ENCODE data around the gene MAN1A1. TPM values are rescaled to one million over a fixed set of nuclear protein-coding genes. Genes with fewer than 3 reads are reported as not detected.

MAN1A1 gene
- total and polyA plus RNA-seq, 4 donors, result 68.2 to 209 (median 148) TPM

DNA sequence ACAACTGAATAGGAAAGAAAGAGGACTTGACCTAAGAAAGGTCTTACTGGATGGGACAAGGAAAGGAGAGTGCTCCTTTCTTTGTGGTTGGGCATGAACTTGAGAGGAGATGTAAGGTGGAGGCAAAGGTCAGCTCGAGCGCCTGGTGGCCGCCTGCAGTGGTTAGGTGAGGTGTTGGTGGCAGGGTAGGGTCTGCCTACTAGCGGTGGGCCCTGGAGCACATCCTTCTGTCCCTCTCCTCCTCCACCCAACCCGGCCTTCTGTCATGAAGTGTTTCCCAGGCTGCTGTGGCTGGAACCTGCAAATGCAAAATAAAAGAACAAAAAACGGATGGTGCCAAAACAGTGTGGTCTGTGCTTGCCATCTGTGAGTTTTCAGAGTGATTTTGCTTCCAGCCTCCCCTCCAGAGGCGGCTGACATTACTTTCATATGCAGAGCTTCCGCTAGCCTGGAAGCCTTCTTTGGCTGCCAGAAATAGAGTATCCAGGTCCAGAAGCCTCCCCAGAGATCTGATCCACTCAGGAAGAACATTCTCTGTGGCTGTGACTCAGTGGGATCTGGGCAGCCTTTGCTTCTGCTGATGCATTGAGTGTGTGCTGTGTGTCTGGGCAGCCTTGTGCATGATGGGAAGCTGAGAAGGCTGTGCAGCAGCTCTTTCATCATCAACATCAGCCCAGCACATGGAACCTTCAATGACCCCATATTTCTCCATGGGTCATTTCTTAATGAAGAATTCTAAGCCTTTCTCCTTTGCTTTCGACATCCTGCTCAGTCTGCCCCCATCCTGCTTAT is 191.3 kb downstream of the MAN1A1 start:
- TF ChIP-seq, protein P1, sequence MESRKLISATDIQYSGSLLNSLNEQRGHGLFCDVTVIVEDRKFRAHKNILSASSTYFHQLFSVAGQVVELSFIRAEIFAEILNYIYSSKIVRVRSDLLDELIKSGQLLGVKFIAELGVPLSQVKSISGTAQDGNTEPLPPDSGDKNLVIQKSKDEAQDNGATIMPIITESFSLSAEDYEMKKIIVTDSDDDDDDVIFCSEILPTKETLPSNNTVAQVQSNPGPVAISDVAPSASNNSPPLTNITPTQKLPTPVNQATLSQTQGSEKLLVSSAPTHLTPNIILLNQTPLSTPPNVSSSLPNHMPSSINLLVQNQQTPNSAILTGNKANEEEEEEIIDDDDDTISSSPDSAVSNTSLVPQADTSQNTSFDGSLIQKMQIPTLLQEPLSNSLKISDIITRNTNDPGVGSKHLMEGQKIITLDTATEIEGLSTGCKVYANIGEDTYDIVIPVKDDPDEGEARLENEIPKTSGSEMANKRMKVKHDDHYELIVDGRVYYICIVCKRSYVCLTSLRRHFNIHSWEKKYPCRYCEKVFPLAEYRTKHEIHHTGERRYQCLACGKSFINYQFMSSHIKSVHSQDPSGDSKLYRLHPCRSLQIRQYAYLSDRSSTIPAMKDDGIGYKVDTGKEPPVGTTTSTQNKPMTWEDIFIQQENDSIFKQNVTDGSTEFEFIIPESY (IDR thresholded peaks at IDR 0.05), result no peak
- TF ChIP-seq GABPA (IDR thresholded peaks at IDR 0.05 in 1 of 2, conservative IDR thresholded peaks at IDR 0.05 in 1 of 2), result no peak
- Histone ChIP-seq H3K36me3 (ENCODE audit: control insufficient read depth in 4 of 4, insufficient read depth in 3 of 4, low read depth in 1 of 4, low read length in 3 of 4) (no peaks in the 10 kb centered on the region), H3K4me3 (ENCODE audit: low read depth in 1 of 3, low read length in 3 of 3) (no peak overlapping the region), H3K27me3 (ENCODE audit: control insufficient read depth in 4 of 4, insufficient read depth in 4 of 4, low read length in 3 of 4) (no peaks in the 10 kb centered on the region), H3K9ac (ENCODE audit: low read depth in 1 of 2, low read length in 2 of 2) (no peak overlapping the region), H3K4me1 (ENCODE audit: control insufficient read depth in 4 of 4, insufficient read depth in 4 of 4, low read length in 3 of 4) (no peaks in the 10 kb centered on the region), H3K27ac (ENCODE audit: low read depth in 1 of 2, low read length in 2 of 2) (no peak overlapping the region), H3K9me3 (ENCODE audit: control insufficient read depth in 4 of 4, low read length in 3 of 4) (no peaks in the 10 kb centered on the region)
- DNase-seq (ENCODE audit: low spot score), result no peak
- 88% methylated on average over 9 of the region's 9 CpGs for WGBS

DNA sequence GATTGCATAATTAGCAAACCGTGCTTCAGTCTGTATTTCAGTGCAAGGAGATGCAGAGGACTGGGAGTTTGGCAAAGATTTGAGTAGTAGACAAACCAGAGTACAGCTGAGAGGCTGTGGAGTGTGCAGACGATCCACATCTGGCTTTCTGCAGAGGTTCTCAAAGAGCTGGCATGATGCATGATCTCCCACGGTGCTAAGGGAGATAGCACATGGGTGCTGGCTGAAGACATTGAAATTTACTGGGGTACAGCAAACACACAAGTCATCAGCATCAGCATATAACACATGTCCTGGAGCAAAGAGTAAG is 192.1 kb downstream of the MAN1A1 start:
- 83% methylated on average over 3 of the region's 3 CpGs for WGBS
- Histone ChIP-seq H3K27ac (ENCODE audit: low read depth in 1 of 2, low read length in 2 of 2) (no peak overlapping the region), H3K9ac (ENCODE audit: low read depth in 1 of 2, low read length in 2 of 2) (no peak overlapping the region), H3K36me3 (ENCODE audit: control insufficient read depth in 4 of 4, insufficient read depth in 3 of 4, low read depth in 1 of 4, low read length in 3 of 4) (no peaks in the 10 kb centered on the region), H3K9me3 (ENCODE audit: control insufficient read depth in 4 of 4, low read length in 3 of 4) (no peaks in the 10 kb centered on the region), H3K4me3 (ENCODE audit: low read depth in 1 of 3, low read length in 3 of 3) (no peak overlapping the region), H3K4me1 (ENCODE audit: control insufficient read depth in 4 of 4, insufficient read depth in 4 of 4, low read length in 3 of 4) (no peaks in the 10 kb centered on the region), H3K27me3 (ENCODE audit: control insufficient read depth in 4 of 4, insufficient read depth in 4 of 4, low read length in 3 of 4) (no peaks in the 10 kb centered on the region)
- TF ChIP-seq RXRA (IDR thresholded peaks at IDR 0.05) (no peak), EGR1 (IDR thresholded peaks at IDR 0.05; ENCODE audit: low read depth in 2 of 2) (no peak), YY1 (IDR thresholded peaks at IDR 0.05) (no peak), NR2F2 (IDR thresholded peaks at IDR 0.05) (no peak), ATF3 (IDR thresholded peaks at IDR 0.05) (no peak), GABPA (IDR thresholded peaks at IDR 0.05 in 1 of 2, conservative IDR thresholded peaks at IDR 0.05 in 1 of 2) (no peak), FOXA1 (IDR thresholded peaks at IDR 0.05) (no peak), RAD21 (IDR thresholded peaks at IDR 0.05) (no peak), SP1 (IDR thresholded peaks at IDR 0.05) (no peak), HNF4G (IDR thresholded peaks at IDR 0.05) (no peak), HNF4A (conservative IDR thresholded peaks at IDR 0.05) (no peak)
- TF ChIP-seq, protein P2, sequence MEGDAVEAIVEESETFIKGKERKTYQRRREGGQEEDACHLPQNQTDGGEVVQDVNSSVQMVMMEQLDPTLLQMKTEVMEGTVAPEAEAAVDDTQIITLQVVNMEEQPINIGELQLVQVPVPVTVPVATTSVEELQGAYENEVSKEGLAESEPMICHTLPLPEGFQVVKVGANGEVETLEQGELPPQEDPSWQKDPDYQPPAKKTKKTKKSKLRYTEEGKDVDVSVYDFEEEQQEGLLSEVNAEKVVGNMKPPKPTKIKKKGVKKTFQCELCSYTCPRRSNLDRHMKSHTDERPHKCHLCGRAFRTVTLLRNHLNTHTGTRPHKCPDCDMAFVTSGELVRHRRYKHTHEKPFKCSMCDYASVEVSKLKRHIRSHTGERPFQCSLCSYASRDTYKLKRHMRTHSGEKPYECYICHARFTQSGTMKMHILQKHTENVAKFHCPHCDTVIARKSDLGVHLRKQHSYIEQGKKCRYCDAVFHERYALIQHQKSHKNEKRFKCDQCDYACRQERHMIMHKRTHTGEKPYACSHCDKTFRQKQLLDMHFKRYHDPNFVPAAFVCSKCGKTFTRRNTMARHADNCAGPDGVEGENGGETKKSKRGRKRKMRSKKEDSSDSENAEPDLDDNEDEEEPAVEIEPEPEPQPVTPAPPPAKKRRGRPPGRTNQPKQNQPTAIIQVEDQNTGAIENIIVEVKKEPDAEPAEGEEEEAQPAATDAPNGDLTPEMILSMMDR (IDR thresholded peaks at IDR 0.05; ENCODE audit: low read depth, low read length, missing input control), result no peak
- TF ChIP-seq, protein P3, sequence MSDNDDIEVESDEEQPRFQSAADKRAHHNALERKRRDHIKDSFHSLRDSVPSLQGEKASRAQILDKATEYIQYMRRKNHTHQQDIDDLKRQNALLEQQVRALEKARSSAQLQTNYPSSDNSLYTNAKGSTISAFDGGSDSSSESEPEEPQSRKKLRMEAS (IDR thresholded peaks at IDR 0.05), result no peak
- TF ChIP-seq, protein P1 (IDR thresholded peaks at IDR 0.05), result no peak
- no peak for DNase-seq (ENCODE audit: low spot score)

All from liver (tissue), 9 donors.